K562 (cell line): Measurements from ENCODE around the gene FADS6. TPM values are rescaled to one million over a fixed set of nuclear protein-coding genes. Genes with fewer than 3 reads are reported as not detected.

ENCODE experiments used
- ATAC-seq: fragments of 200-7000 bp; cut with Tn5 transposase; 3 replicates; pipeline ENCODE4 v1.9.1; 2020; ENCODE audit warnings: moderate library complexity
- BruUV-seq: library from RNA; stranded (reverse); fragments of 400-500 nt; replicated peaks from 2 replicates; lab custom pipeline; 2021; lab: Mats Ljungman, UMichigan
- CTCF ChIA-PET: fragments of 300-600 bp; formaldehyde crosslinking; extraction: SDS; loops from one replicate; lab custom pipeline; 2021; ENCODE audit warnings: low intra/inter-chr PET ratio; lab: Yijun Ruan, JAX
- POLR2A ChIA-PET: fragments of 300-600, 350-650 bp; sonication (Branson Sonifier 250); formaldehyde crosslinking; extraction: SDS; loops from one replicate; lab custom pipeline; 2021; ENCODE audit warnings: antibody characterized with exemption, inconsistent platforms; lab: Yijun Ruan, JAX
- DNase-seq, 4 experiments: peaks; one replicate each; pipeline versions ENCODE4 v3.0.0 to v3.0.0-alpha.2; 2011 to 2018; ENCODE audit warnings: low spot score in 3 of 4, mixed read lengths in 3 of 4; ENCODE audit errors: extremely low read depth in 1 of 4
- FAIRE-seq: peaks from 2 replicates; lab custom pipeline; 2011; peaks lifted over from hg19 to GRCh38; lab: Jason Lieb, UNC
- H2AFZ ChIP-seq: 2 replicates; pipeline ENCODE4 v1.6.0; 2011; ENCODE audit warnings: low read depth, low read length, control low read depth, inconsistent platforms
- H3K27ac ChIP-seq: fragments of 200-600 bp; 3 replicates; pipeline ENCODE4 v1.8.0; 2011; ENCODE audit warnings: low read depth, mild to moderate bottlenecking, control low read depth, inconsistent platforms, low read length, moderate library complexity, mixed read lengths; ENCODE audit errors: extremely low read depth
- H3K27me3 ChIP-seq, 2 experiments: fragments of 300-600 bp in 1 of 2; 2 replicates in 1 of 2; 3 replicates in 1 of 2; pipeline versions ENCODE4 v1.6.0 to v1.8.0; 2011; ENCODE audit warnings: inconsistent platforms in 2 of 2, low read length in 2 of 2, mild to moderate bottlenecking in 1 of 2, mixed read lengths in 1 of 2, moderate library complexity in 1 of 2; ENCODE audit not compliant: control insufficient read depth in 2 of 2, insufficient read depth in 2 of 2
- H3K36me3 ChIP-seq: fragments of 300-600 bp; 3 replicates; pipeline ENCODE4 v1.8.0; 2011; ENCODE audit warnings: mild to moderate bottlenecking, low read length, inconsistent platforms; ENCODE audit not compliant: control insufficient read depth, insufficient read depth
- H3K4me1 ChIP-seq, 2 experiments: fragments of 200-600 bp in 1 of 2; replicated peaks in 1 of 2; 2 replicates in 1 of 2; 3 replicates in 1 of 2; pipeline versions ENCODE4 v1.5.1 to v1.8.0; 2011; ENCODE audit warnings: inconsistent platforms in 2 of 2, low read length in 2 of 2, mild to moderate bottlenecking in 1 of 2, mixed read lengths in 1 of 2, moderate library complexity in 1 of 2; ENCODE audit not compliant: control insufficient read depth in 2 of 2, insufficient read depth in 2 of 2
- H3K4me2 ChIP-seq: 2 replicates; pipeline ENCODE4 v1.6.1; 2011; ENCODE audit warnings: low read length, control low read depth, inconsistent platforms, mixed read lengths; ENCODE audit not compliant: insufficient read depth
- H3K4me3 ChIP-seq: fragments of 200-600 bp; sonication (generic), shearing (Covaris generic); 2 replicates; pipeline ENCODE4 v1.5.1; 2016; ENCODE audit warnings: control low read depth, inconsistent platforms
- H3K79me2 ChIP-seq: fragments of 200-600 bp; 3 replicates; pipeline ENCODE4 v1.8.0; 2011; ENCODE audit warnings: low read length, inconsistent platforms; ENCODE audit not compliant: control insufficient read depth, insufficient read depth
- H3K9ac ChIP-seq, 2 experiments: 2 replicates each; pipeline versions ENCODE4 v1.6.0 to v1.6.1; 2011; ENCODE audit warnings: low read depth in 2 of 2, low read length in 2 of 2, control low read depth in 1 of 2, inconsistent platforms in 1 of 2, mild to moderate bottlenecking in 1 of 2, mixed read lengths in 1 of 2; ENCODE audit not compliant: insufficient read depth in 1 of 2
- H3K9me1 ChIP-seq: one replicate; pipeline ENCODE4 v1.6.0; 2011; ENCODE audit warnings: inconsistent platforms, mild to moderate bottlenecking, low read length, moderate library complexity; ENCODE audit not compliant: control insufficient read depth, insufficient read depth
- H3K9me3 ChIP-seq: replicated peaks from 2 replicates; pipeline ENCODE4 v1.5.1; 2011; ENCODE audit warnings: low read depth, low read length, inconsistent platforms; ENCODE audit not compliant: control insufficient read depth, insufficient read depth
- H4K20me1 ChIP-seq: replicated peaks from 2 replicates; pipeline ENCODE4 v1.6.1; 2011; ENCODE audit warnings: low read length, inconsistent platforms, mixed read lengths; ENCODE audit not compliant: control insufficient read depth, insufficient read depth
- ATF1 ChIP-seq, 2 experiments: fragments of 450-650 bp in 1 of 2; IDR thresholded peaks; 2 replicates each; pipeline ENCODE4 v1.6.1; 2016; ENCODE audit warnings: missing compliant biosample characterization in 1 of 2, missing genetic modification characterization in 1 of 2
- CHD2 ChIP-seq: IDR thresholded peaks from 2 replicates; pipeline ENCODE4 v1.6.1; 2011; ENCODE audit warnings: low read depth, low read length
- FOXJ3 ChIP-seq: sonication (generic); formaldehyde crosslinking; IDR thresholded peaks from 2 replicates; pipeline ENCODE4 v1.4.0; 2020; ENCODE audit warnings: mild to moderate bottlenecking, missing genetic modification reagents
- GABPB2 ChIP-seq: fragments of 250-450 bp; sonication (Bioruptor Pico); conservative IDR thresholded peaks from 2 replicates; pipeline ENCODE4 v1.5.1; 2021; ENCODE audit warnings: mild to moderate bottlenecking
- HDAC6 ChIP-seq: IDR thresholded peaks from 2 replicates; pipeline ENCODE4 v1.6.1; 2012; ENCODE audit warnings: low read depth, mild to moderate bottlenecking, control low read depth, inconsistent platforms, low read length, moderate library complexity
- HSF4 ChIP-seq: fragments of 250-450 bp; sonication (Bioruptor Pico); IDR thresholded peaks from 2 replicates; pipeline ENCODE4 v2.1.2; 2022; ENCODE audit warnings: mild to moderate bottlenecking, moderate library complexity, borderline replicate concordance
- PHB2 ChIP-seq: fragments of 450-650 bp; IDR thresholded peaks from 2 replicates; pipeline ENCODE4 v1.6.1; 2017; ENCODE audit warnings: low read depth
- POLR2AphosphoS5 ChIP-seq: IDR thresholded peaks from 2 replicates; pipeline ENCODE4 v1.6.1; 2011; ENCODE audit warnings: mild to moderate bottlenecking, low read depth, low read length, moderate library complexity; ENCODE audit not compliant: control insufficient read depth, insufficient read depth
- PYGO2 ChIP-seq: fragments of 450-650 bp; IDR thresholded peaks from 2 replicates; pipeline ENCODE4 v1.6.1; 2016; ENCODE audit warnings: mild to moderate bottlenecking, missing genetic modification characterization, moderate library complexity, missing compliant biosample characterization
- RBM15 ChIP-seq: fragments of 200-400 bp; formaldehyde crosslinking; IDR thresholded peaks from 2 replicates; pipeline ENCODE4 v1.6.1; 2018; ENCODE audit warnings: mild to moderate bottlenecking, low read length, moderate library complexity; ENCODE audit not compliant: insufficient read depth
- RNF2 ChIP-seq: sonication (generic); IDR thresholded peaks from 2 replicates; pipeline ENCODE4 v1.6.1; 2016
- ZNF561 ChIP-seq: fragments of 450-650 bp; formaldehyde crosslinking; conservative IDR thresholded peaks from 2 replicates; pipeline ENCODE4 v1.4.0; 2020; ENCODE audit warnings: mild to moderate bottlenecking, moderate library complexity
- ZNF764 ChIP-seq: fragments of 250-450 bp; sonication (Bioruptor Pico); IDR thresholded peaks from 2 replicates; pipeline ENCODE4 v1.4.0; 2020; ENCODE audit warnings: low read depth, mild to moderate bottlenecking, moderate library complexity
- WGBS: fragments of 100-300 bp; shearing (Covaris generic); methylation state at CpG from one replicate; pipeline ENCODE4 v1.1.6; 2016; ENCODE audit warnings: low coverage, mixed read lengths; ENCODE audit not compliant: insufficient coverage; ENCODE audit errors: missing lambda C conversion rate; 5-methylcytosine and 5-hydroxymethylcytosine counted together
- in situ Hi-C: fragments of 300-500 bp; cut with MboI; formaldehyde crosslinking; loops from 4 replicates; pipeline ENCODE4 v1.15.0; 2018; ENCODE audit warnings: inconsistent platforms, mixed read lengths
- intact Hi-C: fragments of 100-400 bp; cut with micrococcal nuclease; formaldehyde crosslinking; loops from 2 replicates; pipeline ENCODE4 v1.14.2; 2022
- polyA plus RNA-seq, 8 experiments: library from polyadenylated mRNA; depleted of rRNA in 4 of 8; stranded (reverse) in 5 of 8; unstranded in 3 of 8; fragments of >200 nt; fragmentation: Nextera tagmentation in 2 of 8; fragmentation: Illumina TruSeq in 1 of 8; extraction: Ambion mirVana in 2 of 8; extraction: Trizol in 1 of 8; gene quantifications; 2 replicates each; pipeline versions ENCODE4 v1.2.1 to v1.2.3, GENCODE V29; 2011 to 2014; ENCODE audit warnings: inconsistent platforms in 1 of 8, missing spikeins in 1 of 8
- total RNA-seq, 7 experiments: library from RNA; depleted of rRNA in 6 of 7; stranded (reverse); fragments of >200 nt in 6 of 7; fragmentation: Illumina TruSeq in 2 of 7; extraction: Trizol in 2 of 7; gene quantifications; 2 replicates each; pipeline versions ENCODE4 v1.2.1 to v1.2.3, GENCODE V29; 2011 to 2021; ENCODE audit warnings: low replicate concordance in 1 of 7
- TF ChIP-seq, protein P1 (sequence below): fragments of 250-450 bp; sonication (Bioruptor Pico); IDR thresholded peaks from 2 replicates; pipeline ENCODE4 v1.5.0; 2020; ENCODE audit warnings: mild to moderate bottlenecking

FADS6 gene
- total and polyA plus RNA-seq, 9 of the 15 experiments (the other 6 are each of a cell fraction or from before 2014, with no cell fraction given) = 0.18 to 0.22 TPM; not detected in 7

DNA sequence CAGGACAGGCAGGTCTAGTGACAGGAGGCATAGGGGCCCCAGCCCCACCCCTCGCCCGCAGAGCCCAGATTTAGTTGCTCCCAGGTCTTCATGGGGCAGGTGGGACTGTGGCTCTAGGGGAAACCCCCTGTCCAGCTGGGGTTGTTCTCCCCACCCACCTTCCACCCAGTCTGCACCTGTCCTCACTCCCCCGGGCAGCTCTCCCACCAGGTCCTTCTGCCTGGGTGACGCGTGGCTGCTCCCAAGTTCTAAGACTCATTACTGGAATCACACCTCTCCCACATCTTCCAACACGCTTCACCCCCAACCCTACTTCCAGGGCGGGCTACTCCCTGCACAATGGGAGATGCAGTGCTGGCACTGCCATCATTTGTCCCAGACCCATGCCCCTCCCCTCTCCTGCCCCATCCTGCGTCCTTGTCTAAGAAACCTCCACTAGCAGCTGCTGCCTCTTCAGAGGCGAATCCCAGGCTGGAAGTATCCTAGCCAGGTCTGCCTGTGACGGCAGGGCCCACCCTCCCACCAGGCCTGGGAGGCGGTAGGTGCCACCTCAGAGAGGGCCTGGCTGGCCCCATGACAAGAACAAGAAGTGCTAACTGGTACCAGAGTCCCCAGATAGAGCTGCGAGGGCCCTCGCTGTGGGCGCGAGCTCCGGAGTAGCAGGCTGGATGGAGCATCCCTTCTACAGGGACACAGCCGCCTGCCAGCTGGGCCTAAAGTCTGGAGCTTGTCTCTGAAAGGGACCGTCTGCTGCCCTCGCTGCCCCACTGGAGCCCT, 56.6 kb downstream of the FADS6 start:
- Histone ChIP-seq H3K36me3 (no peaks in the 10 kb centered on the region), H3K9me3 (no peaks in the 10 kb centered on the region), H3K27me3 (no peaks in the 10 kb centered on the region), H3K4me3 (no peak overlapping the region), H4K20me1 (peaks cover 5% of the 10 kb centered on the region; the same call in 1 of the 2 replicates), H3K27ac (no peak overlapping the region), H3K9me1 (no peaks in the 10 kb centered on the region), H3K9ac (no peak overlapping the region), H3K4me1 (peaks cover 11 to 35% of the 10 kb centered on the region in 2 experiments; a peak in 4 of 5 replicates), H3K79me2 (no peaks in the 10 kb centered on the region), H3K4me2 (no peak overlapping the region), H2AFZ (no peak overlapping the region)
- CTCF ChIA-PET = no interaction called here
- intact Hi-C loops (no loop called here), in situ Hi-C loops (no loop called here)
- no peak for FAIRE-seq
- no peak for TF ChIP-seq ATF1 (CRISPR knock-in tag; IDR thresholded peaks at IDR 0.05)
- no peak for TF ChIP-seq ATF1 (tag; IDR thresholded peaks at IDR 0.05)
- no peak for TF ChIP-seq HDAC6
- no peak for TF ChIP-seq RBM15
- TF ChIP-seq RNF2 = no peak
- no peak for TF ChIP-seq PYGO2 (tag)
- TF ChIP-seq ZNF764 (CRISPR knock-in tag) = no peak
- TF ChIP-seq CHD2 = no peak
- TF ChIP-seq FOXJ3 = no peak
- no peak for TF ChIP-seq POLR2AphosphoS5
- no peak for TF ChIP-seq HSF4 (CRISPR knock-in tag)
- no peak for TF ChIP-seq ZNF561 (CRISPR knock-in tag)
- TF ChIP-seq, protein P1, sequence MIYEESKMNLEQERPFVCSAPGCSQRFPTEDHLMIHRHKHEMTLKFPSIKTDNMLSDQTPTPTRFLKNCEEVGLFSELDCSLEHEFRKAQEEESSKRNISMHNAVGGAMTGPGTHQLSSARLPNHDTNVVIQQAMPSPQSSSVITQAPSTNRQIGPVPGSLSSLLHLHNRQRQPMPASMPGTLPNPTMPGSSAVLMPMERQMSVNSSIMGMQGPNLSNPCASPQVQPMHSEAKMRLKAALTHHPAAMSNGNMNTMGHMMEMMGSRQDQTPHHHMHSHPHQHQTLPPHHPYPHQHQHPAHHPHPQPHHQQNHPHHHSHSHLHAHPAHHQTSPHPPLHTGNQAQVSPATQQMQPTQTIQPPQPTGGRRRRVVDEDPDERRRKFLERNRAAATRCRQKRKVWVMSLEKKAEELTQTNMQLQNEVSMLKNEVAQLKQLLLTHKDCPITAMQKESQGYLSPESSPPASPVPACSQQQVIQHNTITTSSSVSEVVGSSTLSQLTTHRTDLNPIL = no peak
- TF ChIP-seq GABPB2 = no peak
- no peak for TF ChIP-seq PHB2
- POLR2A ChIA-PET = interaction anchor here (0.8 to 1.5 kb wide), 2 partner anchors 10 to 13 kb away, joined by 3 to 6 read pairs; no protein-coding TSS in a partner anchor
- ATAC-seq = no peak
- no peak for DNase-seq
- BruUV-seq = no TSS peak
- 80% methylated on average over 18 of the region's 19 CpGs for WGBS
